Vagina (tissue), 2 donors: ENCODE measurements around the gene FAT2. TPM values are rescaled to one million over a fixed set of nuclear protein-coding genes. Genes with fewer than 3 reads are reported as not detected.

ENCODE experiments used
- DNase-seq, 2 donors: peaks; one replicate each; pipeline ENCODE4 v3.0.0-alpha.2; 2017; ENCODE audit errors: extremely low spot score in 2 of 2
- H3K27ac ChIP-seq: fragments of 200-600 bp; sonication (generic); one replicate; pipeline ENCODE4 v1.5.1; 2019
- H3K27me3 ChIP-seq: fragments of 200-600 bp; sonication (generic); one replicate; pipeline ENCODE4 v1.5.1; 2019
- H3K36me3 ChIP-seq, 2 donors: fragments of 200-600 bp; sonication (generic); one replicate each; pipeline ENCODE4 v1.5.1; 2017 to 2019
- H3K4me1 ChIP-seq: fragments of 200-600 bp; sonication (generic); one replicate; pipeline ENCODE4 v1.5.1; 2019
- H3K4me3 ChIP-seq, 2 donors: fragments of 200-600 bp; sonication (generic); 1 replicate in 1 of 2; 2 replicates in 1 of 2; pipeline ENCODE4 v1.5.1; 2016 to 2019
- H3K9me3 ChIP-seq: fragments of 200-600 bp; sonication (generic); one replicate; pipeline ENCODE4 v1.5.1; 2019
- CTCF ChIP-seq, 3 experiments: fragments of 450-650 bp in 2 of 3; fragments of 200-600 bp in 1 of 3; sonication (generic) in 1 of 3; IDR thresholded peaks; one replicate each; pipeline ENCODE4 v1.5.1; 2017 to 2019; ENCODE audit warnings: antibody characterized with exemption in 3 of 3, mild to moderate bottlenecking in 2 of 3, moderate library complexity in 2 of 3
- POLR2A ChIP-seq, 2 donors: fragments of 450-650 bp; IDR thresholded peaks; one replicate each; pipeline ENCODE4 v1.6.1; 2017; ENCODE audit warnings: antibody characterized with exemption in 2 of 2, mild to moderate bottlenecking in 2 of 2, moderate library complexity in 2 of 2
- POLR2AphosphoS5 ChIP-seq, 2 donors: sonication (generic); formaldehyde crosslinking; IDR thresholded peaks; one replicate each; pipeline ENCODE4 v1.9.0; 2017; ENCODE audit warnings: antibody characterized with exemption in 2 of 2, mild to moderate bottlenecking in 2 of 2, low read depth in 1 of 2; ENCODE audit not compliant: insufficient read depth in 1 of 2
- intact Hi-C: fragments of 100-400 bp; cut with DNase I; formaldehyde crosslinking; loops from one replicate; pipeline ENCODE4 v1.15.1; 2023
- total RNA-seq: library from RNA; depleted of rRNA; stranded (reverse); fragments of >200 nt; gene quantifications from one replicate; pipeline ENCODE4 v1.2.3, GENCODE V29; 2016

The FAT2 gene
- total RNA-seq, 1 donor from 2014 or later = 74.9 TPM

GRCh38 chr5:151570512-151571269, 20.4 kb downstream of the FAT2 start:
- TF ChIP-seq POLR2AphosphoS5 (IDR thresholded peaks at IDR 0.05; ENCODE audit: insufficient read depth in 1 of 2, low read depth in 1 of 2) (no peak), POLR2A (IDR thresholded peaks at IDR 0.05) (no peak), CTCF (IDR thresholded peaks at IDR 0.05) (no peak)
- Histone ChIP-seq H3K4me3 (no peak overlapping the region), H3K9me3 (no peaks in the 10 kb centered on the region), H3K27ac (peak overlapping the region; percentile 72), H3K36me3 (no peaks in the 10 kb centered on the region), H3K4me1 (no peaks in the 10 kb centered on the region), H3K27me3 (no peaks in the 10 kb centered on the region)
- peak in 1 of 2 donors; percentile 79 for DNase-seq
- intact Hi-C loops = no loop called here

GRCh38 chr5:151570058-151570457, 21.1 kb downstream of the FAT2 start:
- no peak overlapping the region for H3K4me3 ChIP-seq
- intact Hi-C loops = no loop called here
- no peak for DNase-seq
- H3K9me3 ChIP-seq = no peaks in the 10 kb centered on the region
- H3K27ac ChIP-seq = peak overlapping the region; percentile 72
- no peaks in the 10 kb centered on the region for H3K4me1 ChIP-seq
- no peaks in the 10 kb centered on the region for H3K36me3 ChIP-seq
- TF ChIP-seq CTCF (IDR thresholded peaks at IDR 0.05) (no peak), POLR2A (IDR thresholded peaks at IDR 0.05) (no peak), POLR2AphosphoS5 (IDR thresholded peaks at IDR 0.05; ENCODE audit: insufficient read depth in 1 of 2, low read depth in 1 of 2) (peak in 1 of 2 donors; percentile 31)
- no peaks in the 10 kb centered on the region for H3K27me3 ChIP-seq

- Histone ChIP-seq H3K4me1 (no peaks in the 10 kb centered on the region), H3K27ac (peak overlapping the region; percentile 72), H3K4me3 (no peak overlapping the region), H3K27me3 (no peaks in the 10 kb centered on the region), H3K9me3 (no peaks in the 10 kb centered on the region), H3K36me3 (no peaks in the 10 kb centered on the region)
- TF ChIP-seq POLR2AphosphoS5 (IDR thresholded peaks at IDR 0.05; ENCODE audit: insufficient read depth in 1 of 2, low read depth in 1 of 2) = peak in 1 of 2 donors; percentile 43
- TF ChIP-seq CTCF (IDR thresholded peaks at IDR 0.05) = no peak
- no peak for TF ChIP-seq POLR2A (IDR thresholded peaks at IDR 0.05)
- intact Hi-C loops = no loop called here
- no peak for DNase-seq
These were observed 21.7 kb downstream of the FAT2 start for GRCh38 chr5:151569132-151570046.

GRCh38 chr5:151568036-151568435, 23.1 kb downstream of the FAT2 start:
- no peak overlapping the region for H3K4me3 ChIP-seq
- no peaks in the 10 kb centered on the region for H3K9me3 ChIP-seq
- TF ChIP-seq CTCF (IDR thresholded peaks at IDR 0.05) (no peak), POLR2AphosphoS5 (IDR thresholded peaks at IDR 0.05; ENCODE audit: insufficient read depth in 1 of 2, low read depth in 1 of 2) (no peak), POLR2A (IDR thresholded peaks at IDR 0.05) (no peak)
- intact Hi-C loops = no loop called here
- H3K4me1 ChIP-seq = no peaks in the 10 kb centered on the region
- no peaks in the 10 kb centered on the region for H3K36me3 ChIP-seq
- H3K27ac ChIP-seq = no peak overlapping the region
- H3K27me3 ChIP-seq = no peaks in the 10 kb centered on the region
- no peak for DNase-seq
